ENCODE results near the gene RIOK1. TPM values are rescaled to one million over a fixed set of nuclear protein-coding genes. Genes with fewer than 3 reads are reported as not detected.

Gene RIOK1
- total RNA-seq, 1 donor from 2014 or later, result 16.7 TPM

DNA sequence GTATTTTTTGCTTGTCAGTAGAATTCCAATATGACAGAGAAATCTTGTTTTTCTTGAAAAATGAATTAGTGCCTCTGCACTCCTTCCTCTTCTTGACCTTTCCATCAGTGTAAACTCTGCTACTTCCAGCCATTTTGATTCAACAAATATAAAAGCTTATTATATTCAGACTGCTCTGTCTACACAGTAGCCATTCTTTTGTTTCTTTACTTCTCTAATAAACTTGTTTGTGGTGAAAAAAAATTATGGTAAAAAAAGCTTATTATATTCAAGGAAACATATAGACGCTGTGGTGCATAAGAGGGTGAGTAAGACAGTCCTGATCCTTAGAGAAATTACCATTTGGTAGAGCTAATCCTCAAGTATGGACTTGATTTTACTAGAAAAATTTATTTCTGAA, 11.6 kb upstream of the RIOK1 start:
- Histone ChIP-seq H3K36me3 (ENCODE audit: insufficient read depth, low read length) (no peaks in the 10 kb centered on the region), H3K4me1 (ENCODE audit: insufficient read depth, low read length) (no peaks in the 10 kb centered on the region), H4K20me1 (ENCODE audit: insufficient read depth, low read length) (no peaks in the 10 kb centered on the region), H3K4me2 (ENCODE audit: low read length) (no peak overlapping the region), H3K9me3 (ENCODE audit: insufficient read depth, low read depth, low read length) (no peaks in the 10 kb centered on the region), H2AFZ (ENCODE audit: low read depth, low read length) (no peak overlapping the region), H3K27ac (ENCODE audit: low read depth, low read length) (no peak overlapping the region), H3K4me3 (ENCODE audit: insufficient read depth, low read depth, low read length) (no peak overlapping the region), H3K27me3 (ENCODE audit: insufficient read depth, low read length) (no peaks in the 10 kb centered on the region), H3K9ac (ENCODE audit: low read length) (no peak overlapping the region), H3K79me2 (ENCODE audit: insufficient read depth, low read length) (no peaks in the 10 kb centered on the region)
- no peak for FAIRE-seq
- H3K27me3 Mint-ChIP-seq (ENCODE audit: low read depth, unreplicated experiment), result no peaks in the 10 kb centered on the region
- H3K36me3 Mint-ChIP-seq (ENCODE audit: low read depth, unreplicated experiment), result no peaks in the 10 kb centered on the region
- no peak for DNase-seq (ENCODE audit: low read depth)
- H3K4me3 Mint-ChIP-seq (ENCODE audit: unreplicated experiment), result no peak overlapping the region
- no peak overlapping the region for H3K27ac Mint-ChIP-seq (ENCODE audit: unreplicated experiment)
- H3K9me3 Mint-ChIP-seq (ENCODE audit: unreplicated experiment), result no peaks in the 10 kb centered on the region
- peaks cover 4% of the 10 kb centered on the region for H3K4me1 Mint-ChIP-seq (ENCODE audit: low read depth, unreplicated experiment)
- TF ChIP-seq, protein P1, sequence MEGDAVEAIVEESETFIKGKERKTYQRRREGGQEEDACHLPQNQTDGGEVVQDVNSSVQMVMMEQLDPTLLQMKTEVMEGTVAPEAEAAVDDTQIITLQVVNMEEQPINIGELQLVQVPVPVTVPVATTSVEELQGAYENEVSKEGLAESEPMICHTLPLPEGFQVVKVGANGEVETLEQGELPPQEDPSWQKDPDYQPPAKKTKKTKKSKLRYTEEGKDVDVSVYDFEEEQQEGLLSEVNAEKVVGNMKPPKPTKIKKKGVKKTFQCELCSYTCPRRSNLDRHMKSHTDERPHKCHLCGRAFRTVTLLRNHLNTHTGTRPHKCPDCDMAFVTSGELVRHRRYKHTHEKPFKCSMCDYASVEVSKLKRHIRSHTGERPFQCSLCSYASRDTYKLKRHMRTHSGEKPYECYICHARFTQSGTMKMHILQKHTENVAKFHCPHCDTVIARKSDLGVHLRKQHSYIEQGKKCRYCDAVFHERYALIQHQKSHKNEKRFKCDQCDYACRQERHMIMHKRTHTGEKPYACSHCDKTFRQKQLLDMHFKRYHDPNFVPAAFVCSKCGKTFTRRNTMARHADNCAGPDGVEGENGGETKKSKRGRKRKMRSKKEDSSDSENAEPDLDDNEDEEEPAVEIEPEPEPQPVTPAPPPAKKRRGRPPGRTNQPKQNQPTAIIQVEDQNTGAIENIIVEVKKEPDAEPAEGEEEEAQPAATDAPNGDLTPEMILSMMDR (IDR thresholded peaks at IDR 0.05; ENCODE audit: insufficient read depth, low read depth, low read length), result no peak
- no peak for TF ChIP-seq EZH2 (IDR thresholded peaks at IDR 0.05; ENCODE audit: insufficient read depth, low read length)

DNA sequence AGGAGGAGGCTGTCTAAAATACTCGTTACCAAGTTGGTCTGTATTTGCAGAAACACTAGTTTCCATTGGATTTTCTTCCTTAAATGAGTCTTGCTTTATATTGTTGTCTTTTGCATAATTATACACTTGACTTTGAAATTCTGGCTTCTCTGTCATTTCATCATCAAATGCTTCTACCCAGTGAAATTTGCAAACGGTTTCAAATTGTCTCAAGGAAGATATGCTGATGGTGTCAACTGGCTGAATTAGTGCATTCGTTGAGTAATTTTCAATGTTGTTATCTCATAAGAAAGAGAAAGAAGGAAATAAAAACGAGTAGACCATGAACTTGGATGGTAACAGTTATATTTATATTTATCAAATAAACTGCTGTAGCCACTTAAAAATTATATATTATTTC, 10.9 kb upstream of the RIOK1 start:
- H3K27me3 Mint-ChIP-seq (ENCODE audit: low read depth, unreplicated experiment), result no peaks in the 10 kb centered on the region
- no peak overlapping the region for H3K4me3 Mint-ChIP-seq (ENCODE audit: unreplicated experiment)
- no peaks in the 10 kb centered on the region for H3K36me3 Mint-ChIP-seq (ENCODE audit: low read depth, unreplicated experiment)
- H3K9me3 ChIP-seq (ENCODE audit: insufficient read depth, low read depth, low read length), result no peaks in the 10 kb centered on the region
- DNase-seq (ENCODE audit: low read depth), result no peak
- no peaks in the 10 kb centered on the region for H3K4me1 ChIP-seq (ENCODE audit: insufficient read depth, low read length)
- H3K79me2 ChIP-seq (ENCODE audit: insufficient read depth, low read length), result no peaks in the 10 kb centered on the region
- H3K4me2 ChIP-seq (ENCODE audit: low read length), result no peak overlapping the region
- H3K27ac Mint-ChIP-seq (ENCODE audit: unreplicated experiment), result no peak overlapping the region
- H3K27me3 ChIP-seq (ENCODE audit: insufficient read depth, low read length), result no peaks in the 10 kb centered on the region
- H3K4me1 Mint-ChIP-seq (ENCODE audit: low read depth, unreplicated experiment), result peaks cover 3% of the 10 kb centered on the region
- no peak for TF ChIP-seq EZH2 (IDR thresholded peaks at IDR 0.05; ENCODE audit: insufficient read depth, low read length)
- TF ChIP-seq, protein P1 (IDR thresholded peaks at IDR 0.05; ENCODE audit: insufficient read depth, low read depth, low read length), result no peak
- FAIRE-seq, result no peak
- H3K9me3 Mint-ChIP-seq (ENCODE audit: unreplicated experiment), result no peaks in the 10 kb centered on the region
- H3K9ac ChIP-seq (ENCODE audit: low read length), result no peak overlapping the region
- H3K4me3 ChIP-seq (ENCODE audit: insufficient read depth, low read depth, low read length), result no peak overlapping the region
- no peak overlapping the region for H2AFZ ChIP-seq (ENCODE audit: low read depth, low read length)
- no peak overlapping the region for H3K27ac ChIP-seq (ENCODE audit: low read depth, low read length)
- no peaks in the 10 kb centered on the region for H4K20me1 ChIP-seq (ENCODE audit: insufficient read depth, low read length)
- H3K36me3 ChIP-seq (ENCODE audit: insufficient read depth, low read length), result no peaks in the 10 kb centered on the region

DNA sequence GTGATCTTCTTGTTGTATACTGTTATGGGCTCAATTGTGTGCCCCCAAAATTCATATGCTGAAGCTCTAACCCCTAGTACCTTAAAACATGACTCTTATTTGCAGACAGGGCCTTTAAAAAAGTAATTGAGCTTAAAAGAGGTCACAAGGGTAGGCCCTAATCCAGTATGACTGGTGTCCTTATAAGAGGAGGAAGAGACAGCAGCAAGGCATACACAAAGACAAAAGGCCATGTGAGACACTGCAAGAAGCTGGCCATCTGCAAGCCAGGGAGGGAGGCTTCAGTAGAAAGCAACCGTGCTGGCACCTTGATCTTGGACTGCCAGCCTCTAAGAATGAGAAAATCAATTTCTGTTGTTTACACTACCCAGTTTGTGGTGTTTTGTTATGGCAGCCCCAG, 8.5 kb upstream of the RIOK1 start:
- H2AFZ ChIP-seq (ENCODE audit: low read depth, low read length), result no peak overlapping the region
- no peaks in the 10 kb centered on the region for H3K9me3 Mint-ChIP-seq (ENCODE audit: unreplicated experiment)
- H3K9ac ChIP-seq (ENCODE audit: low read length), result no peak overlapping the region
- no peaks in the 10 kb centered on the region for H3K4me1 Mint-ChIP-seq (ENCODE audit: low read depth, unreplicated experiment)
- H3K4me3 Mint-ChIP-seq (ENCODE audit: unreplicated experiment), result no peak overlapping the region
- H3K79me2 ChIP-seq (ENCODE audit: insufficient read depth, low read length), result no peaks in the 10 kb centered on the region
- no peaks in the 10 kb centered on the region for H3K9me3 ChIP-seq (ENCODE audit: insufficient read depth, low read depth, low read length)
- no peaks in the 10 kb centered on the region for H3K36me3 ChIP-seq (ENCODE audit: insufficient read depth, low read length)
- no peaks in the 10 kb centered on the region for H3K27me3 Mint-ChIP-seq (ENCODE audit: low read depth, unreplicated experiment)
- H4K20me1 ChIP-seq (ENCODE audit: insufficient read depth, low read length), result no peaks in the 10 kb centered on the region
- H3K36me3 Mint-ChIP-seq (ENCODE audit: low read depth, unreplicated experiment), result no peaks in the 10 kb centered on the region
- H3K4me1 ChIP-seq (ENCODE audit: insufficient read depth, low read length), result no peaks in the 10 kb centered on the region
- no peak overlapping the region for H3K27ac Mint-ChIP-seq (ENCODE audit: unreplicated experiment)
- FAIRE-seq (no peak), DNase-seq (ENCODE audit: low read depth) (no peak)
- H3K27ac ChIP-seq (ENCODE audit: low read depth, low read length), result no peak overlapping the region
- no peak overlapping the region for H3K4me2 ChIP-seq (ENCODE audit: low read length)
- H3K27me3 ChIP-seq (ENCODE audit: insufficient read depth, low read length), result no peaks in the 10 kb centered on the region
- H3K4me3 ChIP-seq (ENCODE audit: insufficient read depth, low read depth, low read length), result no peak overlapping the region
- TF ChIP-seq EZH2 (IDR thresholded peaks at IDR 0.05; ENCODE audit: insufficient read depth, low read length), result no peak
- TF ChIP-seq, protein P1 (IDR thresholded peaks at IDR 0.05; ENCODE audit: insufficient read depth, low read depth, low read length), result no peak
